ENCODE measurements around the gene LEPROT.

Gene LEPROT

DNA sequence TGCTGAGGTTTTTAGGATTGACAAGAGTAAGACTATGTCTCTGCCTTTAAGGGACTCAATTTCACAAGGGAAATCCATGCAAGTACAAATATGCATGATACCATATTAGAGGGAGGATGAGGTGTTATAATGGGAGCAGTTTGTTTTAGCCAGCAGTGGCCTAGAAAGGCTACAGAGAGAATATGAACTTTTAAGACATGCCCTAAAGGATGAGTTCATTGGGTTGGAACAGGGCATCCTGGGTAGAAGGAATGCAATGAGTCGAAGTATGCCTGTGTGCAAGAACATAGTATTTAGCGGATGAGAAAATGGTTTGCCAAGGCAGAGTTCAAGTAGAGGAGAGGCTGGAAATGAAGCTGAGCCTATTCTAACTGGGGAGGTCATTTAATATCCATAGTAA lies 32.6 kb upstream of the LEPROT start:
- H3K9ac ChIP-seq (ENCODE audit: low read depth, low read length): no peak overlapping the region
- no peaks in the 10 kb centered on the region for H3K9me3 ChIP-seq (ENCODE audit: insufficient read depth, low read length, severe bottlenecking)
- ATAC-seq (ENCODE audit: insufficient read depth, low read depth) (no peak), DNase-seq (no peak)
- no peak overlapping the region for H3K4me3 ChIP-seq (ENCODE audit: low read depth in 1 of 2, low read length in 2 of 2)
- no peaks in the 10 kb centered on the region for H3K79me2 ChIP-seq (ENCODE audit: insufficient read depth, low read length)
- H3K36me3 ChIP-seq (ENCODE audit: insufficient read depth, low read length): peaks cover 11% of the 10 kb centered on the region; the same call in 1 of the 2 replicates
- no peaks in the 10 kb centered on the region for H3K4me1 ChIP-seq (ENCODE audit: insufficient read depth, low read length)
- no peak overlapping the region for H3K27ac ChIP-seq (ENCODE audit: low read length)
- TF ChIP-seq, protein P1, sequence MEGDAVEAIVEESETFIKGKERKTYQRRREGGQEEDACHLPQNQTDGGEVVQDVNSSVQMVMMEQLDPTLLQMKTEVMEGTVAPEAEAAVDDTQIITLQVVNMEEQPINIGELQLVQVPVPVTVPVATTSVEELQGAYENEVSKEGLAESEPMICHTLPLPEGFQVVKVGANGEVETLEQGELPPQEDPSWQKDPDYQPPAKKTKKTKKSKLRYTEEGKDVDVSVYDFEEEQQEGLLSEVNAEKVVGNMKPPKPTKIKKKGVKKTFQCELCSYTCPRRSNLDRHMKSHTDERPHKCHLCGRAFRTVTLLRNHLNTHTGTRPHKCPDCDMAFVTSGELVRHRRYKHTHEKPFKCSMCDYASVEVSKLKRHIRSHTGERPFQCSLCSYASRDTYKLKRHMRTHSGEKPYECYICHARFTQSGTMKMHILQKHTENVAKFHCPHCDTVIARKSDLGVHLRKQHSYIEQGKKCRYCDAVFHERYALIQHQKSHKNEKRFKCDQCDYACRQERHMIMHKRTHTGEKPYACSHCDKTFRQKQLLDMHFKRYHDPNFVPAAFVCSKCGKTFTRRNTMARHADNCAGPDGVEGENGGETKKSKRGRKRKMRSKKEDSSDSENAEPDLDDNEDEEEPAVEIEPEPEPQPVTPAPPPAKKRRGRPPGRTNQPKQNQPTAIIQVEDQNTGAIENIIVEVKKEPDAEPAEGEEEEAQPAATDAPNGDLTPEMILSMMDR (IDR thresholded peaks at IDR 0.05; ENCODE audit: borderline replicate concordance, extremely low read depth, low read length, poor library complexity, severe bottlenecking): no peak
- H3K27me3 ChIP-seq (ENCODE audit: insufficient read depth, low read length, poor library complexity): no peaks in the 10 kb centered on the region
- H4K20me1 ChIP-seq (ENCODE audit: insufficient read depth, low read length): no peaks in the 10 kb centered on the region
- H2AFZ ChIP-seq (ENCODE audit: low read depth, low read length): no peak overlapping the region
- H3K4me2 ChIP-seq (ENCODE audit: insufficient read depth, low read length): no peak overlapping the region

DNA sequence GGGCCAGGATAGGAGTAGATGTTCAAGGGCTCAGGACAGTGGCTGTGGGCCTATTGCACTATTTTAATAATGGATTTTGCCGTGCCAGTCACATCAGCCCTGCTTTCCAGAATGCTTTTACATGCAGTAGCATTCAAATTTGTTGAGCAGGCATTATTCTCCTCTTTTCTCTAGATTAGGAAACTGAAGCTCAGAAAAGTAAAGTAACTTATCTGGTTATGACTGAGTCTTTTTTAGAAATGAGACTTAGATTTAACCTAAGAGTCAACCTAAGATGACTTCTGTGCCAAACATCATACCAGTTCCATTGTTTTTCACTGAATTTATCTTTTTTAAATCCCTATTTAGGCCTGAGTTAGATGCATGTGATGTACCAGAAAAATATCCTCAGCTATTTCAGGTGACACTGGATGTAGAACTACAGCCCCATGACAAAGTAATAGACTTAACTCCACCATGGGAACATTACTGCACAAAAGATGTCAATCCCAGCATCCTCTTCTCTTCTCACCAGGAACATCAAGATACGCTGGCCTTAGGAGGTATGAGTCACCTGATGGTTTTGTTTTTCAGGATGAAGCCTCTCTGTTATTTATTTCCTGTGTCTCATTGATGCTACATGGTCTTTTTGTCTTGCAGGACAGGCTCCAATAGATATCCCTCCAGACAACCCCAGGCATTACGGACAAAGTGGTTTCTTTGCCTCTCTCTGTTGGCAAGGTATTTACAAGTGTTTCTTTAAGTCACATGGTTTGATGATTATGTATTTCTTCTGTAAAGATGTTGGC lies 31.4 kb upstream of the LEPROT start:
- H3K4me2 ChIP-seq (ENCODE audit: insufficient read depth, low read length): no peak overlapping the region
- no peaks in the 10 kb centered on the region for H3K4me1 ChIP-seq (ENCODE audit: insufficient read depth, low read length)
- DNase-seq: no peak
- H3K27me3 ChIP-seq (ENCODE audit: insufficient read depth, low read length, poor library complexity): no peaks in the 10 kb centered on the region
- H3K4me3 ChIP-seq (ENCODE audit: low read depth in 1 of 2, low read length in 2 of 2): no peak overlapping the region
- no peak overlapping the region for H3K9ac ChIP-seq (ENCODE audit: low read depth, low read length)
- no peaks in the 10 kb centered on the region for H4K20me1 ChIP-seq (ENCODE audit: insufficient read depth, low read length)
- peaks cover 18% of the 10 kb centered on the region; the same call in 1 of the 2 replicates for H3K36me3 ChIP-seq (ENCODE audit: insufficient read depth, low read length)
- no peak overlapping the region for H3K27ac ChIP-seq (ENCODE audit: low read length)
- H3K9me3 ChIP-seq (ENCODE audit: insufficient read depth, low read length, severe bottlenecking): no peaks in the 10 kb centered on the region
- no peak overlapping the region for H2AFZ ChIP-seq (ENCODE audit: low read depth, low read length)
- no peaks in the 10 kb centered on the region for H3K79me2 ChIP-seq (ENCODE audit: insufficient read depth, low read length)
- TF ChIP-seq, protein P1 (IDR thresholded peaks at IDR 0.05; ENCODE audit: borderline replicate concordance, extremely low read depth, low read length, poor library complexity, severe bottlenecking): no peak
- no peak for TF ChIP-seq EZH2 (IDR thresholded peaks at IDR 0.05; ENCODE audit: borderline replicate concordance, low read depth, low read length, severe bottlenecking)
- no peak for ATAC-seq (ENCODE audit: insufficient read depth, low read depth)

DNA sequence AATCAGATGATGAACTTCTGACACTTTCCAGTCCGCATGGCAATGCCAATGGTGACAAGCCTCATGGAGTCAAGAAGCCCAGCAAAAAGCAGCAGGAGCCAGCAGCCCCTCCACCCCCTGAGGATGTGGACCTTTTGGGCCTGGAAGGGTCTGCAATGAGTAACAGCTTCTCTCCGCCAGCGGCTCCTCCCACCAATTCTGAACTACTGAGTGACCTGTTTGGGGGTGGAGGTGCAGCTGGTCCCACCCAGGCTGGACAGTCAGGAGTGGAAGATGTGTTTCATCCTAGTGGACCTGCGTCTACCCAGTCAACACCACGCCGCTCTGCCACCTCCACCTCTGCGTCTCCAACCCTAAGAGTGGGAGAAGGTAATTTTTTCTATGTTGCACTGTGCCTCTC lies 28.0 kb upstream of the LEPROT start:
- no peaks in the 10 kb centered on the region for H3K27me3 ChIP-seq (ENCODE audit: insufficient read depth, low read length, poor library complexity)
- no peak overlapping the region for H2AFZ ChIP-seq (ENCODE audit: low read depth, low read length)
- TF ChIP-seq EZH2 (IDR thresholded peaks at IDR 0.05; ENCODE audit: borderline replicate concordance, low read depth, low read length, severe bottlenecking): no peak
- no peak overlapping the region for H3K4me3 ChIP-seq (ENCODE audit: low read depth in 1 of 2, low read length in 2 of 2)
- H3K36me3 ChIP-seq (ENCODE audit: insufficient read depth, low read length): peaks cover 25% of the 10 kb centered on the region; the same call in 1 of the 2 replicates
- H3K9ac ChIP-seq (ENCODE audit: low read depth, low read length): no peak overlapping the region
- no peak overlapping the region for H3K4me2 ChIP-seq (ENCODE audit: insufficient read depth, low read length)
- H3K79me2 ChIP-seq (ENCODE audit: insufficient read depth, low read length): no peaks in the 10 kb centered on the region
- DNase-seq (no peak), ATAC-seq (ENCODE audit: insufficient read depth, low read depth) (no peak)
- no peaks in the 10 kb centered on the region for H3K9me3 ChIP-seq (ENCODE audit: insufficient read depth, low read length, severe bottlenecking)
- H3K4me1 ChIP-seq (ENCODE audit: insufficient read depth, low read length): no peaks in the 10 kb centered on the region
- H3K27ac ChIP-seq (ENCODE audit: low read length): no peak overlapping the region
- H4K20me1 ChIP-seq (ENCODE audit: insufficient read depth, low read length): no peaks in the 10 kb centered on the region

DNA sequence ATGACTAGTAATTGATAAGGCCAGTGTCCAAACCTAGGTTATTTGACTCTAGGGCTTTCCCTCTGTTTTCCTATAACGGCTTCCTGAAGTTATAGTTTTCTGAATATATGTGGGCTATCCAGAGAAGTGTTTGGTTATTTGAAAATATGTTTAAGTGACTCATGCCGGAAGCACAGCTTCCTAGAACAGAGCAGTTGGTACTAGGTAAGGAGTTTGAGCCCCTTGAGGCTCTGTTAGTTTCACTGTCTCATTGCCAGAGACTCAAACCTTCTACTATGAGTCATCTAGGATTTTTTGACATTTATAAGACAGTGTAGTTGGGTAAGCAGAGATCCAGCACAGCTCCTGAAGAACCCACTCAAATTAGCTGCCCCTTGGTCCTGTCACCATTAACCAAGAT lies 27.1 kb upstream of the LEPROT start:
- TF ChIP-seq, protein P1 (IDR thresholded peaks at IDR 0.05; ENCODE audit: borderline replicate concordance, extremely low read depth, low read length, poor library complexity, severe bottlenecking): no peak
- TF ChIP-seq EZH2 (IDR thresholded peaks at IDR 0.05; ENCODE audit: borderline replicate concordance, low read depth, low read length, severe bottlenecking): no peak
- H3K4me2 ChIP-seq (ENCODE audit: insufficient read depth, low read length): no peak overlapping the region
- H3K79me2 ChIP-seq (ENCODE audit: insufficient read depth, low read length): no peaks in the 10 kb centered on the region
- ATAC-seq (ENCODE audit: insufficient read depth, low read depth) (peak; percentile 55; the same call in 1 of the 3 replicates), DNase-seq (no peak)
- no peaks in the 10 kb centered on the region for H3K9me3 ChIP-seq (ENCODE audit: insufficient read depth, low read length, severe bottlenecking)
- H2AFZ ChIP-seq (ENCODE audit: low read depth, low read length): no peak overlapping the region
- H3K9ac ChIP-seq (ENCODE audit: low read depth, low read length): no peak overlapping the region
- no peaks in the 10 kb centered on the region for H4K20me1 ChIP-seq (ENCODE audit: insufficient read depth, low read length)
- peaks cover 25% of the 10 kb centered on the region; the same call in 1 of the 2 replicates for H3K36me3 ChIP-seq (ENCODE audit: insufficient read depth, low read length)
- H3K27me3 ChIP-seq (ENCODE audit: insufficient read depth, low read length, poor library complexity): no peaks in the 10 kb centered on the region
- H3K27ac ChIP-seq (ENCODE audit: low read length): no peak overlapping the region
- no peak overlapping the region for H3K4me3 ChIP-seq (ENCODE audit: low read depth in 1 of 2, low read length in 2 of 2)
- H3K4me1 ChIP-seq (ENCODE audit: insufficient read depth, low read length): no peaks in the 10 kb centered on the region

Measured in DND-41 (cell line).